Stimulated activated CD4-positive, alpha-beta T cell treated with anti-CD3 and anti-CD28 coated beads, Interleukin-12 subunit alpha, Interleukin-12 subunit beta, amount 100 ng/mL, for 24 hours (primary cell): ENCODE data around the gene CHMP2A.
"Not testable (repeated sequence)": the region's sequence is repeated elsewhere in the genome, so short reads cannot be mapped to it uniquely, and the experiment has no call there.

Source experiments
- DNase-seq, 2 experiments: peaks; one replicate each; pipeline ENCODE4 v3.0.0-alpha.2; 2020; ENCODE audit warnings: low read depth in 2 of 2

The CHMP2A gene

GRCh38 chr19:58555369-58555885, 522 bp upstream of the CHMP2A start:
- DNase-seq: no peak

- DNase-seq: no peak
Observed at GRCh38 chr19:58553799-58554493, 959 bp downstream of the CHMP2A start.

GRCh38 chr19:58552655-58553054, 2.2 kb downstream of the CHMP2A start:
- no peak for DNase-seq

- DNase-seq: no peak
Observed at GRCh38 chr19:58551577-58552471, 3.1 kb downstream of the CHMP2A start.

DNA sequence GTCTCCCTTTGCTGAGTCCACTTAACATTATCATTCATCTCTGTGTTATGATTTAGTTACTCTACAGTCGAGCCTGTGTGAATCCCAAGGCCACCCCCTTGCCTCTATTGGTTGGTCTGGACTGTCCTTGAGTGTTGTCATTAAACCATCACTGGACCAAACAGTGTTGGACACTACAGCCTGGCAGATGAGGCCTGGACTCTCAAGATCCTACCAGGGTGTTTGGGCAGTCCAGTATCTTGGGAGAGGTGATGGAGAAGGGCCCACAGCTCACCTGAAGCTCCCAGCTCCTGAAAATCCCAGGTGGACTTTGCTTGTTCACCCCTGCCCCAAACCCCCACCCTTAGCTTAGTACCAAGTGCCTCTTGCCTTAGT, 3.8 kb downstream of the CHMP2A start:
- DNase-seq: no peak

DNA sequence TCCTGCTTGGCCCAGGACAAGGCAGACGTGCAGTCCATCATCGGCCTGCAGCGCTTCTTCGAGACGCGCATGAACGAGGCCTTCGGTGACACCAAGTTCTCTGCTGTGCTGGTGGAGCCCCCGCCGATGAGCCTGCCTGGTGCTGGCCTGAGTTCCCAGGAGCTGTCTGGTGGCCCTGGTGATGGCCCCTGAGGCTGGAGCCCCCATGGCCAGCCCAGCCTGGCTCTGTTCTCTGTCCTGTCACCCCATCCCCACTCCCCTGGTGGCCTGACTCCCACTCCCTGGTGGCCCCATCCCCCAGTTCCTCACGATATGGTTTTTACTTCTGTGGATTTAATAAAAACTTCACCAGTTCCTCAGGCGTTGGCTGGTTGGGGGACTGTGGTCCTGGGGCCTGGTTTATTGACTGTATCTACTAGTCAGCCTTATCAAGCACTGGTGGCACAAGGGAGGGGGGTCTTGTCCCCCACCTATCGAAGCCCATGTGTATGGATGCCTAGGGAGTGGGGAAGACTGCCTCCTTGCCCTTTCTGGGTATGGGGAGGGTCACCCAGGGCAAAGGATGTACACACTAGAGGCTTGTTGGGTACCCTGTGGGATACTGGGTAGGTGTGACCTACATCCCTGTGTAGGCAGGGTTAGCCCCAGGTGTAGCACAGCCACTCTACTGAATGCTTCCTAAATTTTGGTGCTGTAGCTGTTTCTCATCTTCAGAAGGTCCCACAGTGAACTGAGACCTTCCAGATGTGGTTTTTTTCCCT, 4.4 kb downstream of the CHMP2A start:
- DNase-seq: no peak

- DNase-seq: no peak
Observed at GRCh38 chr19:58549664-58550361, 5.1 kb downstream of the CHMP2A start.

GRCh38 chr19:58548859-58549663, 5.8 kb downstream of the CHMP2A start:
- DNase-seq: no peak

GRCh38 chr19:58547323-58548312, 7.3 kb downstream of the CHMP2A start:
- no peak for DNase-seq

GRCh38 chr19:58546019-58546530, 8.8 kb downstream of the CHMP2A start:
- DNase-seq: no peak

DNA sequence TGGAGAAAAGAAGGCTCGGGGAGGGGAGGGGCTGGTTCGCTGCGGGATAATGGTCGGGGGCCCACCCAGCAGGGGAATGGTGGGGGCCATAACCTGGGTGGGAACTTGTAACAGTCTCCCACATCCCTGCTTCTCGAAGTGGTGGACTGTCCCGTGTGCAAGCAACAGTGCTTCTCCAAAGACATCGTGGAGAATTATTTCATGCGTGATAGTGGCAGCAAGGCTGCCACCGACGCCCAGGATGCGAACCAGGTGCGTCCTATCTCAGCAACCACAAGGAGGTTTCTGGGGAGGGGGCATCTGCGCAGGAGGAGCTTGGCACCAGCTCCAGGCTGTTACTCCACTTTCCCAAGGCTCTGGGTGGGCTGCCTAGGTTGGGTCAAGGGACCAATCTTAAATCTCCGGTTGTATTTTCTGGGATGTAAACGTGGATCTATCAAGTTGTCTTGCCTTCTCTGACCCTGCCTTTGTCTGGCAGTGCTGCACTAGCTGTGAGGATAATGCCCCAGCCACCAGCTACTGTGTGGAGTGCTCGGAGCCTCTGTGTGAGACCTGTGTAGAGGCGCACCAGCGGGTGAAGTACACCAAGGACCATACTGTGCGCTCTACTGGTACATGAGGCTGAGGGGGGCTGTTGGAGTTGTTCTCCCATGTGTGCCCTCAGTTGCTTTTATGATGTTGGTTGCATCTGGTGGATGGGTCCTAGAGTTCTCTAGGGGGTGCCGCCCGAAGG, 9.5 kb downstream of the CHMP2A start:
- no peak for DNase-seq

DNA sequence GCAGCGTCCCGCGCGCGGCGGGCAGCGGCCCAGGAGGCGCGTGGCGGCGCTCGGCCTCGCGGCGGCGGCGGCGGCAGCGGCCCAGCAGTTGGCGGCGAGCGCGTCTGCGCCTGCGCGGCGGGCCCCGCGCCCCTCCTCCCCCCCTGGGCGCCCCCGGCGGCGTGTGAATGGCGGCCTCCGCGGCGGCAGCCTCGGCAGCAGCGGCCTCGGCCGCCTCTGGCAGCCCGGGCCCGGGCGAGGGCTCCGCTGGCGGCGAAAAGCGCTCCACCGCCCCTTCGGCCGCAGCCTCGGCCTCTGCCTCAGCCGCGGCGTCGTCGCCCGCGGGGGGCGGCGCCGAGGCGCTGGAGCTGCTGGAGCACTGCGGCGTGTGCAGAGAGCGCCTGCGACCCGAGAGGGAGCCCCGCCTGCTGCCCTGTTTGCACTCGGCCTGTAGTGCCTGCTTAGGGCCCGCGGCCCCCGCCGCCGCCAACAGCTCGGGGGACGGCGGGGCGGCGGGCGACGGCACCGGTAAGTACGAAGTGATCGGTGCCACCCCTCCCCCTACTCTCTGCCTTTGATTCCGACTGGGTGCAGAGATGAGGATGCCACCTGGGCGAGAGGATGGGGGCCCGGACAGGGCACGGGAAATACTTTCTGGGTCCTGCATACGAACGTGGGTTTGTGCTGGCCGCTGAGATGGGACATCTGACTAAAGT, 10.2 kb downstream of the CHMP2A start:
- peak in 1 of 2 experiments; percentile 55 for DNase-seq

GRCh38 chr19:58543826-58544590, 10.9 kb downstream of the CHMP2A start, which contains the start of gene TRIM28:
TRIM28 (plus strand) TSS chr19:58544064; CDS start chr19:58544758, 694 bp downstream.
- DNase-seq: peak; percentile 100

DNA sequence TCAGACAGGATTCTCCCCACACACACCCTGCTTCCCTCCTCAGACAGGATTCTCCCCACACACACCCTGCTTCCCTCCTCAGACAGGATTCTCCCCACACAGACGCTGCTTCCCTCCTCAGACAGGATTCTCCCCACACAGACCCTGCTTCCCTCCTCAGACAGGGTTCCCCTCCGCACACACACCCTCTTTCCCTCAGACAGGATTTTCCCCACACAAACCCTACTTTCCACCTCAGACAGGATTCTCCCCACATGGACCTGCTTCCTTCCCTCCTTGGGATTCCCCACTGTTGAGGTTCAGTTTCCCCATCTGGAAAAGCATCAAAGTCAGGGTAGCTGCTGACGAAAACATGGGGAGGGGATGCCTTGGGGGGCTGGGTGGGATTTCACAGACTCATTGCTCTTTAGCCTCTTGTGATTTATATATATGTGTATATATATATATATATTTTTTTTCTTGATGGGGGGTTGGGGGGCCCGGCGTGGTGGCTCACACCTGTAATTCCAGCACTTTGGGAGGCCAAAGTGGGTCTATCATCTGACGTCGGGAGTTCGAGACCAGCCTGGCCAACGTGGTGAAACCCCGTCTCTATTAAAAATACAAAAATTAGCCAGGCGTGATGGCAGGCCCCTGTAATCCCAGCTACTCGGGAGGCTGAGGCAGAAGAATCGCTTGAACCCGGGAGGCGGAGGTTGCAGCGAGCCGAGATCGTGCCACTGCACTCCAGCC, 12.1 kb downstream of the CHMP2A start:
- not testable (repeated sequence) for DNase-seq

DNA sequence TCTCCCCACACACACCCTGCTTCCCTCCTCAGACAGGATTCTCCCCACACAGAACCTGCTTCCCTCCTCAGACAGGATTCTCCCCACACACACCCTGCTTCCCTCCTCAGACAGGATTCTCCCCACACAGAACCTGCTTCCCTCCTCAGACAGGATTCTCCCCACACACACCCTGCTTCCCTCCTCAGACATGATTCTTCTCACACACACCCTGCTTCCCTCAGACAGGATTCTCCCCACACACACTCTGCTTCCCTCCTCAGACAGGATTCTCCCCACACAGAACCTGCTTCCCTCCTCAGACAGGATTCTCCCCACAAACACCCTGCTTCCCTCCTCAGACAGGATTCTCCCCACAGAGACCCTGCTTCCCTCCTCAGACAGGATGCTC, 15.7 kb downstream of the CHMP2A start:
- DNase-seq: not testable (repeated sequence)
